Measurements from ENCODE around the gene ARFGAP1.

ARFGAP1 gene

DNA sequence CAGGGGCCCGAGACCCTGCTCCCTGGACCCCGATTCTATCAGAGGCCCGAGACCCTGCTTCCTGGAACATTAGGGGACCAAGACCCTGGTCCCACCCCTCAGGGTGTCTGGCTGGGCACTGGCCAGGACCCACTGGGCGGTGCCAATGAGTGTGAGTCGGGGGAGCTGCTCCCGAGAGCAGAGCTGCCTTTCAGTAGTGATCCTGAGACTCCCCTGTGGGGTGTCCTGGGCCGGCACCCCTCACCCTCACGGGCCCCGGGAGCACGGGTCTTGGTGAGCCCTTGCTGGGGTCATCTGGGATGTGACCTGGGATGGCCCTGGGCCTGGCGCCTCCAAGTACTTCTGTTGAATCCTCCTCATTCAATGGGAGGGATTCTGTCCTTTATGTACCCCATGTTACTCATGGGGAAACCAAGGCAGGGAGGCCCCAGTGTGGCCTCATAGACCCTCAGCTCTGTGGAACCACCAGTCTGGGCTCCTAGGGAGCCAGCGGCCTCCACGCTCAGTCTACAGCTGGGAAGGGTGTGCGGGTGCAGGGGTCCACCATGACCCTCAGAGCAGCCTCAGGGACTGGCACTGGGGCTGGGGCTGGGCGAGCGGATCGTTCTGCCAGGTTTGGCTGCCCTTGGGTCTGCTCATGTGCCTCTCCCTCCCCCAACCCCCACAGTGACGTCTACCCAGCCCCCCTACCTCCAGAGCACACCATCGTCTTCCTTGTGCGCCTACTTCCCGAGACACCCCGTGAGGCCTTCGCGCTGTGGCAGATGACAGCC is 46.0 kb downstream of the ARFGAP1 start:
- H3K27me3 ChIP-seq (ENCODE audit: control insufficient read depth, low read length) = no peaks in the 10 kb centered on the region; the same call in 1 of the 2 replicates
- TF ChIP-seq EZH2phosphoT487 (IDR thresholded peaks at IDR 0.05; ENCODE audit: borderline replicate concordance, low read length) = no peak
- no peak for TF ChIP-seq CTCF (IDR thresholded peaks at IDR 0.05; ENCODE audit: low read depth, low read length, poor library complexity, severe bottlenecking)
- H4K20me1 ChIP-seq (ENCODE audit: control insufficient read depth, insufficient read depth, low read depth, low read length) = no peaks in the 10 kb centered on the region
- no peaks in the 10 kb centered on the region for H3F3A ChIP-seq (ENCODE audit: control insufficient read depth, insufficient read depth)
- no peaks in the 10 kb centered on the region for H3K9me2 ChIP-seq (replicated peaks; ENCODE audit: control insufficient read depth, low read length)
- H3K36me3 ChIP-seq (ENCODE audit: control insufficient read depth, low read length) = no peaks in the 10 kb centered on the region
- H3K9me3 ChIP-seq (ENCODE audit: control insufficient read depth, insufficient read depth, low read length) = no peaks in the 10 kb centered on the region
- H3K4me1 ChIP-seq (ENCODE audit: control insufficient read depth, low read length) = no peaks in the 10 kb centered on the region
- H3K4me3 ChIP-seq (ENCODE audit: low read length) = no peak overlapping the region
- H3K27ac ChIP-seq (ENCODE audit: low read depth, low read length) = no peak overlapping the region
- no peaks in the 10 kb centered on the region for H3K79me2 ChIP-seq (ENCODE audit: control insufficient read depth, low read length)
- no peak overlapping the region for H3K4me2 ChIP-seq (ENCODE audit: low read length)

GRCh38 chr20:63319164-63320040 is 46.8 kb downstream of the ARFGAP1 start:
- Histone ChIP-seq H3K4me1 (ENCODE audit: control insufficient read depth, low read length) (no peaks in the 10 kb centered on the region), H3K27ac (ENCODE audit: low read depth, low read length) (no peak overlapping the region), H3K9me2 (replicated peaks; ENCODE audit: control insufficient read depth, low read length) (no peaks in the 10 kb centered on the region), H3K27me3 (ENCODE audit: control insufficient read depth, low read length) (peaks cover 5% of the 10 kb centered on the region; the same call in 1 of the 2 replicates), H4K20me1 (ENCODE audit: control insufficient read depth, insufficient read depth, low read depth, low read length) (no peaks in the 10 kb centered on the region), H3K36me3 (ENCODE audit: control insufficient read depth, low read length) (no peaks in the 10 kb centered on the region), H3F3A (ENCODE audit: control insufficient read depth, insufficient read depth) (no peaks in the 10 kb centered on the region), H3K9me3 (ENCODE audit: control insufficient read depth, insufficient read depth, low read length) (no peaks in the 10 kb centered on the region), H3K4me3 (ENCODE audit: low read length) (no peak overlapping the region), H3K4me2 (ENCODE audit: low read length) (no peak overlapping the region), H3K79me2 (ENCODE audit: control insufficient read depth, low read length) (no peaks in the 10 kb centered on the region)
- no peak for TF ChIP-seq EZH2phosphoT487 (IDR thresholded peaks at IDR 0.05; ENCODE audit: borderline replicate concordance, low read length)
- no peak for TF ChIP-seq CTCF (IDR thresholded peaks at IDR 0.05; ENCODE audit: low read depth, low read length, poor library complexity, severe bottlenecking)

DNA sequence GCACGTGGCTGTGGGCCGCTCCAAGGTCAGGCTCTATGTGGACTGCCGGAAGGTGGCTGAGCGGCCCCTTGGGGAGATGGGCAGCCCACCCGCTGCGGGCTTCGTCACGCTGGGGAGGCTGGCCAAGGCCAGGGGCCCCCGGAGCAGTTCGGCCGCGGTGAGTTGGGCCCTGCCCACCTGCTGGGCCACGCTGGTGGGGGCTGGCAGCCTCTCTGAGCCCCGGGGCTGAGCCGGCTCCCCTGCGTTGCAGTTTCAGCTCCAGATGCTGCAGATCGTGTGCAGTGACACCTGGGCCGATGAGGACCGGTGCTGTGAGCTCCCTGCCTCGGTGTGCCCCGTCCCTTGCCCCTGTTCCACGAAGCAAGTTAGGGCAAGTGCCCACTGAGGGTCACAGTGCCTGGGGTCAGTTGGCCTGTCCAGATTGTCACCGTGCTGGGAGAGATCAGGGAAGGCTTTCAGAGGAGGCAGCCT is 47.5 kb downstream of the ARFGAP1 start:
- Histone ChIP-seq H4K20me1 (ENCODE audit: control insufficient read depth, insufficient read depth, low read depth, low read length) (no peaks in the 10 kb centered on the region), H3F3A (ENCODE audit: control insufficient read depth, insufficient read depth) (no peaks in the 10 kb centered on the region), H3K9me3 (ENCODE audit: control insufficient read depth, insufficient read depth, low read length) (no peaks in the 10 kb centered on the region), H3K4me1 (ENCODE audit: control insufficient read depth, low read length) (peaks cover under 1% of the 10 kb centered on the region), H3K4me2 (ENCODE audit: low read length) (no peak overlapping the region), H3K27ac (ENCODE audit: low read depth, low read length) (no peak overlapping the region), H3K36me3 (ENCODE audit: control insufficient read depth, low read length) (no peaks in the 10 kb centered on the region), H3K79me2 (ENCODE audit: control insufficient read depth, low read length) (no peaks in the 10 kb centered on the region), H3K27me3 (ENCODE audit: control insufficient read depth, low read length) (peaks cover 5% of the 10 kb centered on the region; the same call in 1 of the 2 replicates), H3K4me3 (ENCODE audit: low read length) (no peak overlapping the region), H3K9me2 (replicated peaks; ENCODE audit: control insufficient read depth, low read length) (no peaks in the 10 kb centered on the region)
- TF ChIP-seq EZH2phosphoT487 (IDR thresholded peaks at IDR 0.05; ENCODE audit: borderline replicate concordance, low read length) = no peak
- no peak for TF ChIP-seq CTCF (IDR thresholded peaks at IDR 0.05; ENCODE audit: low read depth, low read length, poor library complexity, severe bottlenecking)

All from DOHH2 (cell line).